CD14-positive monocyte (primary cell): Measurements from ENCODE around the gene MAD1L1. TPM values are rescaled to one million over a fixed set of nuclear protein-coding genes. Genes with fewer than 3 reads are reported as not detected.

Source experiments
- DNase-seq, 3 donors: peaks; one replicate each; pipeline ENCODE4 v3.0.0-alpha.2; 2011 to 2022
- H2AFZ ChIP-seq: 2 replicates; pipeline ENCODE4 v1.6.0; 2012; ENCODE audit warnings: mild to moderate bottlenecking, low read depth, low read length, inconsistent platforms; ENCODE audit not compliant: insufficient read depth, poor library complexity, severe bottlenecking
- H3K27ac ChIP-seq, 2 donors: 1 replicate in 1 of 2; 2 replicates in 1 of 2; pipeline ENCODE4 v1.5.1; 2012 to 2013; ENCODE audit warnings: low read length in 2 of 2, control low read depth in 1 of 2, inconsistent platforms in 1 of 2, low read depth in 1 of 2, mild to moderate bottlenecking in 1 of 2
- H3K27me3 ChIP-seq, 2 donors: one replicate each; pipeline versions ENCODE4 v1.6.0 to v1.6.1; 2011 to 2013; ENCODE audit warnings: low read length in 2 of 2; ENCODE audit not compliant: control insufficient read depth in 2 of 2, insufficient read depth in 2 of 2
- H3K36me3 ChIP-seq, 2 donors: replicated peaks in 1 of 2; 1 replicate in 1 of 2; 2 replicates in 1 of 2; pipeline versions ENCODE4 v1.5.1 to v1.6.1; 2012 to 2013; ENCODE audit warnings: low read length in 2 of 2, control low read depth in 1 of 2, inconsistent platforms in 1 of 2, mild to moderate bottlenecking in 1 of 2; ENCODE audit not compliant: insufficient read depth in 2 of 2, control insufficient read depth in 1 of 2
- H3K4me1 ChIP-seq, 2 donors: 1 replicate in 1 of 2; 2 replicates in 1 of 2; pipeline versions ENCODE4 v1.5.1 to v1.6.1; 2012 to 2013; ENCODE audit warnings: low read length in 2 of 2, control low read depth in 1 of 2, inconsistent platforms in 1 of 2, mild to moderate bottlenecking in 1 of 2, moderate library complexity in 1 of 2; ENCODE audit not compliant: insufficient read depth in 2 of 2, control insufficient read depth in 1 of 2
- H3K4me2 ChIP-seq: replicated peaks from 2 replicates; pipeline ENCODE3; 2012; ENCODE audit warnings: low read length, moderate library complexity, mild to moderate bottlenecking; ENCODE audit not compliant: poor library complexity, severe bottlenecking; ENCODE audit errors: extremely low read depth
- H3K4me3 ChIP-seq, 3 experiments: fragments of 200-600 bp in 1 of 3; sonication (generic) in 1 of 3; replicated peaks in 1 of 3; 1 replicate in 2 of 3; 2 replicates in 1 of 3; pipeline ENCODE4 v1.5.1; 2011 to 2013; ENCODE audit warnings: low read length in 3 of 3, mild to moderate bottlenecking in 3 of 3, control low read depth in 2 of 3, low read depth in 2 of 3, inconsistent platforms in 1 of 3, moderate library complexity in 1 of 3
- H3K79me2 ChIP-seq: 2 replicates; pipeline ENCODE4 v1.6.0; 2012; ENCODE audit warnings: mild to moderate bottlenecking, control low read depth, inconsistent platforms, low read length, moderate library complexity; ENCODE audit not compliant: insufficient read depth
- H3K9ac ChIP-seq: 2 replicates; pipeline ENCODE4 v1.6.0; 2017; ENCODE audit warnings: low read length, mild to moderate bottlenecking; ENCODE audit not compliant: insufficient read depth, poor library complexity, severe bottlenecking
- H3K9me3 ChIP-seq, 2 donors: replicated peaks in 1 of 2; 1 replicate in 1 of 2; 2 replicates in 1 of 2; pipeline versions ENCODE4 v1.5.1 to v1.6.1; 2012 to 2013; ENCODE audit warnings: low read length in 2 of 2, control low read depth in 1 of 2; ENCODE audit not compliant: control insufficient read depth in 1 of 2, insufficient read depth in 1 of 2
- H4K20me1 ChIP-seq: 2 replicates; pipeline ENCODE4 v1.6.0; 2012; ENCODE audit warnings: mild to moderate bottlenecking, low read length, control low read depth, moderate library complexity; ENCODE audit not compliant: insufficient read depth
- H3K27ac Mint-ChIP-seq, 7 donors: one replicate each; pipeline ENCODE4 v1.8.0; 2020; ENCODE audit warnings: mild to moderate bottlenecking in 7 of 7, mixed read lengths in 7 of 7, moderate library complexity in 6 of 7, inconsistent platforms in 2 of 7
- H3K27me3 Mint-ChIP-seq, 3 donors: one replicate each; pipeline ENCODE4 v1.8.0; 2021 to 2022; ENCODE audit warnings: low read depth in 3 of 3, mild to moderate bottlenecking in 3 of 3, mixed read lengths in 3 of 3, moderate library complexity in 3 of 3, inconsistent platforms in 1 of 3
- H3K36me3 Mint-ChIP-seq, 2 donors: one replicate each; pipeline ENCODE4 v1.8.0; 2020; ENCODE audit warnings: mixed read lengths in 2 of 2, inconsistent platforms in 1 of 2, mild to moderate bottlenecking in 1 of 2
- H3K4me1 Mint-ChIP-seq: one replicate; pipeline ENCODE4 v1.8.0; 2020; ENCODE audit warnings: mild to moderate bottlenecking, mixed read lengths
- H3K4me3 Mint-ChIP-seq, 2 donors: one replicate each; pipeline ENCODE4 v1.8.0; 2020; ENCODE audit warnings: mild to moderate bottlenecking in 2 of 2, mixed read lengths in 2 of 2, moderate library complexity in 1 of 2
- H3K9me3 Mint-ChIP-seq, 7 donors: one replicate each; pipeline ENCODE4 v1.8.0; 2020 to 2022; ENCODE audit warnings: mixed read lengths in 7 of 7, mild to moderate bottlenecking in 6 of 7, moderate library complexity in 6 of 7, inconsistent platforms in 2 of 7
- CTCF ChIP-seq: fragments of 200-600 bp; IDR thresholded peaks from one replicate; pipeline ENCODE4 v1.8.0; 2022; ENCODE audit warnings: antibody characterized with exemption, mild to moderate bottlenecking
- WGBS: methylation state at CpG from one replicate; pipeline ENCODE4 v1.1.5; 2013; ENCODE audit warnings: missing lambda C conversion rate; ENCODE audit not compliant: insufficient coverage; 5-methylcytosine and 5-hydroxymethylcytosine counted together
- intact Hi-C, 2 donors: fragments of 100-400 bp; cut with micrococcal nuclease; formaldehyde crosslinking; loops; one replicate each; pipeline versions ENCODE4 v1.15.0 to v1.15.1; 2023
- polyA plus RNA-seq, 3 donors: library from polyadenylated mRNA; depleted of rRNA in 1 of 3; unstranded in 2 of 3; stranded (reverse) in 1 of 3; fragments of 300-500 nt in 2 of 3; fragments of >200 nt in 1 of 3; fragmentation: Illumina TruSeq in 2 of 3; gene quantifications; 1 replicate in 2 of 3; 2 replicates in 1 of 3; pipeline ENCODE4 v1.2.3, GENCODE V29; 2012 to 2021

The MAD1L1 gene
- polyA plus RNA-seq, 3 donors = 22.0 to 39.4 (median 33.2) TPM

- Histone ChIP-seq H3K4me1 (no peaks in the 10 kb centered on the region), H3K27me3 (no peaks in the 10 kb centered on the region), H2AFZ (no peak overlapping the region), H3K9ac (no peak overlapping the region), H4K20me1 (no peaks in the 10 kb centered on the region), H3K79me2 (no peaks in the 10 kb centered on the region), H3K4me3 (no peak overlapping the region), H3K9me3 (peaks cover 0 to under 1% of the 10 kb centered on the region in 2 donors), H3K4me2 (no peak overlapping the region), H3K27ac (no peak overlapping the region), H3K36me3 (no peaks in the 10 kb centered on the region)
- H3K4me3 Mint-ChIP-seq = no peak overlapping the region
- intact Hi-C loops = no loop called here
- H3K4me1 Mint-ChIP-seq = peaks cover 7% of the 10 kb centered on the region
- TF ChIP-seq CTCF = no peak
- no peak for DNase-seq
- WGBS = 95% methylated on average over 20 of the region's 26 CpGs
- H3K27me3 Mint-ChIP-seq = peaks cover 0 to 10% (median 7%) of the 10 kb centered on the region in 3 donors
- peaks cover 0 to 16% (median 6%) of the 10 kb centered on the region in 7 donors for H3K9me3 Mint-ChIP-seq
- no peaks in the 10 kb centered on the region for H3K36me3 Mint-ChIP-seq
- H3K27ac Mint-ChIP-seq = no peak overlapping the region
These were observed 424.7 kb downstream of the MAD1L1 start for GRCh38 chr7:1807821-1808600.

DNA sequence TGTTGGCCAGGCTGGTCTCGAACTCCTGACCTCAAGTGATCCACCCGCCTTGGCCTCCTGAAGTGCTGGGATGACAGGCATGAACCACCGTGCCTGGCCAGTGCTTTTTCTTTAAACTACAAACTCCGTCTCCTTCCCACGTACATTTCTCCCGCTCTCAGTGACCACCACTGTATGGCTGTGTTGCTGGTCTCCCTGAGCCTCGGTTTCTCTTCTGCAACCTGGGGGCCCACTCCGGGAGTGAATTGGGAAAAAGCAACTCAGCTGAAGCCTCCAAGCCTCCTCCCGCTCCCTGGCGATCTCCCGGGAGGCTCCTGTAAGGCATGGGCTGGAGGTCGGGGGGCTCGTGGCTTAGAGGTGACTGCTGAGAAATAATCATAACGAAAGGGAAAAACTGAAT is 426.4 kb downstream of the MAD1L1 start:
- Histone ChIP-seq H3K79me2 (no peaks in the 10 kb centered on the region), H3K27ac (no peak overlapping the region), H3K36me3 (no peaks in the 10 kb centered on the region), H3K27me3 (no peaks in the 10 kb centered on the region), H3K4me2 (no peak overlapping the region), H4K20me1 (no peaks in the 10 kb centered on the region), H3K9me3 (peaks cover 0 to 3% of the 10 kb centered on the region in 2 donors), H3K4me3 (no peak overlapping the region), H2AFZ (no peak overlapping the region), H3K4me1 (no peaks in the 10 kb centered on the region), H3K9ac (no peak overlapping the region)
- 92% methylated on average over 13 of the region's 14 CpGs for WGBS
- no peak for DNase-seq
- no peak for TF ChIP-seq CTCF
- Mint-ChIP-seq H3K4me1 (peaks cover 5% of the 10 kb centered on the region), H3K9me3 (peaks cover 0 to 22% (median 9%) of the 10 kb centered on the region in 7 donors), H3K36me3 (no peaks in the 10 kb centered on the region), H3K4me3 (no peak overlapping the region), H3K27ac (no peak overlapping the region), H3K27me3 (peaks cover 4 to 7% (median 5%) of the 10 kb centered on the region in 3 donors)
- intact Hi-C loops = no loop called here
